GM19324 (cell line): ENCODE measurements around the gene TMEM63B.
"Not testable (repeated sequence)": the region's sequence is repeated elsewhere in the genome, so short reads cannot be mapped to it uniquely, and the experiment has no call there.

Experiments
- ATAC-seq: cut with Tn5 transposase; IDR thresholded peaks from one replicate; pipeline ENCODE4 v1.9.1; 2021; ENCODE audit warnings: mild to moderate bottlenecking, moderate library complexity; ENCODE audit not compliant: unreplicated experiment, low FRiP score

Gene TMEM63B

DNA sequence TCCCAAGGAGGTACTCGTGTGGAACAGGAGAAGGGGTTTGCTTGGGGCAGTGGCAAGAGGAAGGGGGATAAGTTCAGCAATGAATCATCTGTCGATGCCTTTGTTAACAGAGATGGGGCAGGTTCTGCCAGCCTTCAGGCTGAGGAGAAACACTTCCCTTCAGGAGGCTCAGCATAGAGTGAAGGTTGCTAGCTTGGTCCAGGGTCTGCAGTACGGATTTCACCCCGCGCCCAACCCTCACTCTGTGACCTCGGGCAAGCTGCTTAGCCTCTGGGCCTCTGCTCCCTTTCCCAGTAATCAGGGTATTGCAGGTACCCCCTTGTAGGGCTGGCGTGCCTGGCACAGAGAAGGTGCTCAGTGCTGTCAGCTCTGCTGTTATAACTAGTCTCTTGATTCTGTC, 38.8 kb downstream of the TMEM63B start:
- ATAC-seq: no peak

DNA sequence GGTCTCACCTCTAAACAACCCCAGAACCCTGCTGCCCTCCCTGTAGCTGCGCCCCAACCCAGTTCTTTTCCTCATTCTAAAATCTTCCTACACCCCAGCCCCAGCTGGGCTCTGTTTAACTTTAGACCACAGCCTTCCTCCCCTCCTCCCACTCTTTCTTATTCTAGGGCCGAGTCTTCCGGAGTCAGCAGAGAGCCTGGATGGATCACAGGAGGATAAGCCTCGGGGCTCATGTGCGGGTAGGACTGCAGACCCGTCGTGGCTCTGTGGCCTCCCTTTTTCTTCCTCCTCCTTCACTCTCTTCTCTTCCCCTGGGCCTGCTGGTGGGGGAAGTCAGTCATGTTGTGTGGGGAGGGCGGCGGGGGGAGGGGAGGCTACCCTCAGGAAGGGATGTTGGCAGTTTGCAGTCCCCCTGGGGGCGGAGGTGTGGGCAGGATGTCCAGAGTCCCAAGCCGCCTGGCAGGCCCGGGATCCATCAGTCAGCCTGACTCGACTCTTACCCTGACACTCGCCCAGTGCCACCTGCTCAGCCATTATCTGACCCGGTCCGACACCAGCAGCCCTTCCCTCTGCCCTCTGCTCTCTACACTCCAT, 39.3 kb downstream of the TMEM63B start:
- ATAC-seq: no peak

DNA sequence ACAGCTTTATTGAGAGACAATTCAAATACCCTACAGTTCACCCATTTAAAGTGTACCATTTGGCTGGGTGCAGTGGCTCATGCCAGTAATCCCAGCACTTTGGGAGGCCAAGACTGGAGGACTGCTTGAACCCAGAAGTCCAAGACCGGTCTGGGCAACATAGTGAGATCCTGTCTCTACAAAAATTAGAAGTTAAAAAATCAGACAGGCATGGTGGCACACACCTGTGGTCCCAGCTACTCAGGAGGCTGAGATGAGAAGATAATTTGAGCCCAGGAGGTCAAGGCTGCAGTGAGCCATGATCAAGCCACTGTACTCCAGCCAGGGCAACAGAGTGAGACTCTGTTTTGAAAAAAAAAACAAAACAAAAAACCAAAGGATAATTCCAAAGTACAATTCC, 40.2 kb downstream of the TMEM63B start:
- ATAC-seq: no peak

DNA sequence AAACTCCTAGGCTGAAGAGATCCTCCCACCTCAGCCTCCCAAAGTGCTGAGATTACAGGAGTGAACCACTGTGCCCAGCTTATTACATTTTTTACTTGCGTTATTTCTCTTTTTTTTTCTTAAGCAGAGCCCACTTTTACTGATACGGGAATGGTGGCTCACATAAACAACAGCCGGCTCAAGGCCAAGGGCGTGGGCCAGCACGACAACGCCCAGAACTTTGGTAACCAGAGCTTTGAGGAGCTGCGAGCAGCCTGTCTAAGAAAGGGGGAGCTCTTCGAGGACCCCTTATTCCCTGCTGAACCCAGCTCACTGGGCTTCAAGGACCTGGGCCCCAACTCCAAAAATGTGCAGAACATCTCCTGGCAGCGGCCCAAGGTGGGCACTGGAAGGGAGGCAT, 41.8 kb downstream of the TMEM63B start:
- no peak for ATAC-seq

DNA sequence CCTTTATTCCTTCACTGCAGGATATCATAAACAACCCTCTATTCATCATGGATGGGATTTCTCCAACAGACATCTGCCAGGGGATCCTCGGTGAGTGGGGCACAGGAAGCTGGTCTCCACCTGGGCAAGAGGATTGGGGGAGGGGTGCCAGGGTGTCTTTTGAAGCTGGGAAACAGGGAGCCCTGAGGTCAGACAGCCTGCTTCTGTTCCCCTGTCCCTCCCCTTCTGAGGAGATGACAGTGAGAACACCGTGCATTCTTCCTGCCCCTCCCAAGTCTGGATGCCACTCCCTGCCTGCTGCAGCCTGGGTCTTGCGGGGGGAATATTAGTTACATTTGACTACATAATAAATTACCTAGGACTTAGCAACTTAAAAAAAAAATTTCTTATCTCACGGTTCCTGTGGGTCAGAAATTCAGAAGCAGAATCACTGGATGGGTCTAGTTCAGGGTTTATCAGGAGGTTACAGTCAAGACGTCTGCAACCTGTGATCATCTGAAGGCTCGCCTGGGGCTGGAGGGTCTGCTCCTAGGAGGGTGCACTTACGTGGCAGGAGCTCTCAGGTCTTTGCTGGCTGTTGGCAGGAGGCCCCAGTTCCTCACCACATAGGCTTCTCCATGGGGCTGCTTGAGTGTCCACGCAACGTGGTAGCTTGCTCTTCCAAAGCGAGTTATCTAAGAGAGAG, 42.7 kb downstream of the TMEM63B start:
- no peak for ATAC-seq

DNA sequence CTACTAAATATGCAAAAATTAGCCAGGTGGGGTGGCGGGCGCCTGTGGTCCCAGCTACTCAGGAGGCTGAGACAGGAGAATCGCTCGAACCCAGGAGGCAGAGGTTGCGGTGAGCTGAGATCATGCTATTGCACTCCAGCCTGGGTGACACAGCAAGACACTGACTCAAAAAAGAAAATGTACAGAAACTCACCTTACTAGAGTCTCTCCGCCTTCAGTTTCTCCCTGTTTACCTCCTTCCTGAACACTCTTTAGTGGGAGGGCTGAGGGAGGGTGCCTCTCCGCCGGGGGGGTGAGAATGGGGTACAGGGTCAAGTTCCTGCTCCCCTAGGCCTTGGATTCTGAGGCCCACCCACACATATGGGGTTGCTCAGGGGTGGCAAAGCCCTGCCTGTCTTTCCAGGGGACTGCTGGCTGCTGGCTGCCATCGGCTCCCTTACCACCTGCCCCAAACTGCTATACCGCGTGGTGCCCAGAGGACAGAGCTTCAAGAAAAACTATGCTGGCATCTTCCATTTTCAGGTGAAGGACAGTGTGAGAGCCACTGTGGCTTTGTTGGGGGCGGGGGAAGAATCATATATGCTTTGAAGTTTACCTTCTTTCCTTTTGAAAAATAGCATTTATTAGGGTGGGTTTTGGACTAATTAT, 44.7 kb downstream of the TMEM63B start:
- no peak for ATAC-seq

DNA sequence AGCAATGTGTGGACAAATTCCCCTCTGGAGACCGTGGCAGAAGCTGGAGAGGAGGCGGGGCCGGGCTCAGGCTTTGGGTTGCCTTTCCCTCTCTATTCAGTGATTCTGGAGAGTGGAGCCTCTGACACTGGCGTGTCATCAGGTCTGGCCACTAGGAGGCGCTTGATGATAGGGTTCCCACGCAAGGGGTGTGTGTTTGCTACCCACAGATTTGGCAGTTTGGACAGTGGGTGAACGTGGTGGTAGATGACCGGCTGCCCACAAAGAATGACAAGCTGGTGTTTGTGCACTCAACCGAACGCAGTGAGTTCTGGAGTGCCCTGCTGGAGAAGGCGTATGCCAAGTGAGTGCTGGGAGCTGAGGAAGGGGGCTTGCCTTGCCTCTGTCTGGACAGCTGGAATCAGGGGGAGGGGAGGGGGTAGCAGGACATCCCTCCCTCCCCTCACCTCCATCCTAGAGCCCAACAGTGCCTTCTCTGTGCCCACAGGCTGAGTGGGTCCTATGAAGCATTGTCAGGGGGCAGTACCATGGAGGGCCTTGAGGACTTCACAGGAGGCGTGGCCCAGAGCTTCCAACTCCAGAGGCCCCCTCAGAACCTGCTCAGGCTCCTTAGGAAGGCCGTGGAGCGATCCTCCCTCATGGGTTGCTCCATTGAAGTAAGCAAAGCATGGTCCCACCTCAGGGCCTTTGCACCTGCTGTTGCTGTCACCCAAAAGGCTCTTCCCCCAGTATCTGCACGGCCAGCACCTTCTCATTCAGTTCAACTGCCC, 45.6 kb downstream of the TMEM63B start:
- ATAC-seq: no peak

DNA sequence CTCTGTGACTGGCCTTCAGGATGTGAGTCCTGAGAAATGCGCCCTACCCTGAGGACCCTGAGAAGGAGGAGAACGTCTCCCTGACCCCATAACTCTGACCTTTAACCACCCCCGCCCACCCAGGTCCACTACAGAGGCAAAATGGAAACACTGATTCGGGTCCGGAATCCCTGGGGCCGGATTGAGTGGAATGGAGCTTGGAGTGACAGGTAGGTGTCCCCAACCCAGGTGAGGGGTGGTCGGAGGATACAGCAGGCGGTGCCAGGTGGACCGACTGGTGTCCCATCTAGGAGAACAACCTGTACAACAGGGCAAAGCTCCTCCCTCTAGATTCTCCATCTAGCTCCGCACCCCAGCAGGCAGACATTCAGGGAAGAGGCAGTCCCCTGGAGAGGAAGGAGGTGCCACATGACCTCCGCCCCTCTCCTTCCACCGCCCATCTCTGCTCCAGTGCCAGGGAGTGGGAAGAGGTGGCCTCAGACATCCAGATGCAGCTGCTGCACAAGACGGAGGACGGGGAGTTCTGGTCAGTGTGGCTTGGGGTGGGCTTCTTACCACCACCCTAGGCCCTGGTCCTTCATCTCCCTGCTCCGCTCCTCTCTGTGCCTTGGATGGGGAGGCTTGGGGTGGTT, 48.9 kb downstream of the TMEM63B start:
- ATAC-seq: no peak

DNA sequence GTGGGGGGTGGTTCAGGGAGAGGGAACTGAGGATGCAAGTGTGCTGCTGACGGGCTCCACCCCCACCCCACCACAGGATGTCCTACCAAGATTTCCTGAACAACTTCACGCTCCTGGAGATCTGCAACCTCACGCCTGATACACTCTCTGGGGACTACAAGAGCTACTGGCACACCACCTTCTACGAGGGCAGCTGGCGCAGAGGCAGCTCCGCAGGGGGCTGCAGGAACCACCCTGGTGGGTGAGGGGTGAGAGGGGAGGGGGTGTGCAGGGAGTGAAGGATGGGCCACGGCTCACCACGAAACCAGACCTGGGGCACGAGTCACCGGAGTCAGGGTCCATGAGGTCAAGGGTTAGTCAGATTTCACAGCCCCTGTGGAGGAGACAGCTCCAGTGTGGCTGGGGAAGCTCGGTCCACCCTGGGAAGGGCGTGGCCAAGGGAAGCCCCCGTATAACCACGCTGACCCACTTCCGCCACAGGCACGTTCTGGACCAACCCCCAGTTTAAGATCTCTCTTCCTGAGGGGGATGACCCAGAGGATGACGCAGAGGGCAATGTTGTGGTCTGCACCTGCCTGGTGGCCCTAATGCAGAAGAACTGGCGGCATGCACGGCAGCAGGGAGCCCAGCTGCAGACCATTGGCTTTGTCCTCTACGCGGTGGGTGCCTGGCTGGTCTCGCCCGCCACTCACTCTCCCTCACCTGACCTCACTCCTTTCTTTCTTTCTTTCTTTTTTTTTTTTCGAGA, 49.6 kb downstream of the TMEM63B start:
- ATAC-seq: no peak

DNA sequence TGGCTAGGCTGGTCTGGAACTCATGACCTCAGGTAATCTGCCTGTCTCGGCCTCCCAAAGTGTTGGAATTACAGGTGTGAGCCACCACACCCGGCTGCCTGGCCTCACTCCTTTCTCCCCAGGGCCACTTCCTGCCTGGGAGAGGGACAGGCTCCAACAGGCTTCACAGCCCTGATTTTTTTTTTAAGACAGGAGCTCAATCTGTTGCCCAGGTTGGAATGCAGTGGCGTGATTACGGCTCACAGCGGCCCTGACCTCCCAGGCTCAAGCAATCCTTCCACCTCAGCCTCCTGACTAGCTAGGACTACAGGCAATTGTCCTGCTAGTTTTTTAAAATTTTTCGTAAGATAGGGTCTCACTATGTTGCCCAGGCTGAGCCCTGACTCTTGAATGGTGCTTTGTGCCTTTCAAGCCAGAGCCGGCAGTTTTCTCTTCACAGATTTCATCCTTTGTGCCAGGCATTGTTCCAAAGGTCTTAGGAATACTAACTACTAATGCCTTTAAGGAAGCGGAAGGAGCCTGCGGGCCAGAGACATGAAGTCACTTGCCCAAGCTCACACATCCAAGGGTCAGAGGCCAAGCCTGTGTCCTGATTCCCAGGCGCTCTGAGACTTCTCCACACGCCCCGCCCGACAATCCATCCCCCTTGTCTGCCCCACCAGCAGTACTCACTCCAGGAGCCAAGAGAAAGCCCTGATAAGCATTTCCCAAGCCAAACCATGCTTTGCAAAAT, 50.5 kb downstream of the TMEM63B start:
- ATAC-seq: no peak

DNA sequence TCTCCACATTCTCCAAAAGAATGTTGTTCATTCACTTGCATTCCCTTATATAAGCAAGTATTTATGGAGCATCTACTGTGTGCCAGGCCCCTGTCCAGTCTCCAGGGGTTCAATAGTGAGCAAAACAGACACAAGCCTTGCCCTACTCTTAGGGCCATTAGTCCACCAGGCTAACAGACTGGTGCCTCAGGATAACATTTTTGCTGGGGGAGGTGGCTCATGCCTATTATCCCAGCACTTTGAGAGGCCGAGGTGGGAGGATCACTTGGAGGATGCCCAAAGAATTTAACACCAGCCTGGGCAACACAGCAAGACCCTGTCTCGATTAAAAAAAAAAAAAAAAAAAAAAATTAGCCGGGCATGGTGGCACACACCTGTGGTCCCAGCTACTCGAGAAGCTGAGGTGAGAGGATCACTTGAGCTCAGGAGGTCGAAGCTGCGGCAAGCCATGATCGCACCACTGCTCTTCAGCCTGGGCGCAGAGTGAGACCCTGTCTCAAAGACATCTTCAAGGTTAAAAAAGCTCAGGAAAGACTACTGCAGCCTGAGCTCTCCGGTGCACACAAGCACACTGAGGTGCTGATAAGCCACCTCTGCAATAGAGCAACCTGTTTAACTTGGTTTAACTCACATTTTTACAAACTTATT, 51.2 kb downstream of the TMEM63B start:
- ATAC-seq: no peak

DNA sequence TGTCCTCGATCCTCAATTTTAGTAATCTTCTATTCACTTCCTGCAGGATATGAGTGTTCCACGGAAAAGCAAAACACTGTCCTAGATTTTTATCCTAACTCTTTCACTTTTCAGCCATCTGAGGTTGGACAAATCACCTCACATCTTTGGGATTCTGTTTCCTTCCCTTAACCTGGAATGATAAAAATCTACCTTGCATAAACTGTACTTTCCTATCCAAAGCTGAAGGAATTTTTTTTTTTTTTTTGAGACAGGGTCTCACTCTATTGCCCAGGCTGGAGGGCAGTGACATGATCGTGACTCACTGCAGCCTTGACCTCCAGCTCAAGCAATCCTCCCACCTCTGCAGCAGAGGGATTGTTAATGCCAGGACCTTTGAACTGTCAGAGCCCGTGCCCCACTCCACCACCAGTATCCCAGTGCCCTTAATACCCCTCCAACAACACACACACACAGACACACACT, 51.8 kb downstream of the TMEM63B start:
- no peak for ATAC-seq

DNA sequence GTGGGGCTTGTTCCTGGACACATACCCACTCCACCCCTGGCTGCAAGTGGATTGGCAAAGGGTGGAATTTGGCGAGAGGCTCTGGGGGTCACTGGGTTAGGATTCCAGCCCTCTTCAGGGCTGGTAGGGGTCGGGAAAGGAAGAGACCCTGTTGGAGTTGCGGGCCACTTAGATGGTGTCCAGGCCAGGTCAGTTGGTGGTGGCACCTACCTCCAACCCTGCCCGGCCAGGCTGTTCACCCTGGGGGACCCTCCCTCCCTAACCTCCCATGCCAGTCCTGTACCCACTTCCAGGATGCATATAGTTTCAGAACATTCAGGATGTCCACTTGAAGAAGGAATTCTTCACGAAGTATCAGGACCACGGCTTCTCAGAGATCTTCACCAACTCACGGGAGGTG, 52.3 kb downstream of the TMEM63B start:
- no peak for ATAC-seq

DNA sequence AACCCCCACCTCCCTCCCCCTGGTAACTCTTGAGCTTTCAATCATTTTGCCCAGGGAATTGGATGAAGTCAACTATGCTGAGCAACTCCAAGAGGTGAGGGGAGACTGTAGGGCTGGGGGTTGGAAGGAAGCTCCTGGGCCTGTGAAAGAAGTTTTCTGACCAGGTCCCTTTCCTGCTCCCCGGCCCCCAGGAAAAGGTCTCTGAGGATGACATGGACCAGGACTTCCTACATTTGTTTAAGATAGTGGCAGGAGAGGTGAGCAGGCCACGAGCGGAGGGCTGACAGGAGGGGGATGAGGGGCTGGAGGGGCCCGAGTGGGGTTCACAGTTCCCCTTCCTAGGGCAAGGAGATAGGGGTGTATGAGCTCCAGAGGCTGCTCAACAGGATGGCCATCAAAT, 53.1 kb downstream of the TMEM63B start:
- no peak for ATAC-seq

DNA sequence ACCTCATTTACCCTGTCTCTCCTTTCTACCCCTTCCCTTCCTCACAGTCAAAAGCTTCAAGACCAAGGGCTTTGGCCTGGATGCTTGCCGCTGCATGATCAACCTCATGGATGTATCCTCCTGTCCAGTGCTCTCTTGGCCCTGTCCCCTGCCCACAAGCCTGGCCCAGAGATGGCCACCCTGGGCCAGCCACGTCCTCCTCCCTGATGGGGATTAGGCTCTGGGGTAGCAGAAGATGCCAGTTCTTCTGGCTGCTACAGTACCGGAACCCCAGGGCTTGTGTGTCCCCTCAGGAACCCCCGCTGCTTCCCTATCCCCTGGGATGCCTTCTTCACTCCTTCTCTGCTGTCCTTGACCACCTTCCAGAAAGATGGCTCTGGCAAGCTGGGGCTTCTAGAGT, 53.5 kb downstream of the TMEM63B start:
- ATAC-seq: no peak

DNA sequence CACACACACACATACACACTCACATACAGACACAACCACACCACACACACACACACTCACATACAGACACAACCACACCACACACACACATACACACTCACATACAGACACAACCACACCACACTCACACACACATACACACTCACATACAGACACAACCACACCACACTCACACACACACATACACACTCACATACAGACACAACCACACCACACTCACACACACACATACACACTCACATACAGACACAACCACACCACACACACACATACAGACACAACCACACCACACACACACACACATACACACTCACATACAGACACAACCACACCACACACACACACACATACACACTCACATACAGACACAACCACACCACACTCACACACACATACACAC, 54.4 kb downstream of the TMEM63B start:
- ATAC-seq: not testable (repeated sequence)

DNA sequence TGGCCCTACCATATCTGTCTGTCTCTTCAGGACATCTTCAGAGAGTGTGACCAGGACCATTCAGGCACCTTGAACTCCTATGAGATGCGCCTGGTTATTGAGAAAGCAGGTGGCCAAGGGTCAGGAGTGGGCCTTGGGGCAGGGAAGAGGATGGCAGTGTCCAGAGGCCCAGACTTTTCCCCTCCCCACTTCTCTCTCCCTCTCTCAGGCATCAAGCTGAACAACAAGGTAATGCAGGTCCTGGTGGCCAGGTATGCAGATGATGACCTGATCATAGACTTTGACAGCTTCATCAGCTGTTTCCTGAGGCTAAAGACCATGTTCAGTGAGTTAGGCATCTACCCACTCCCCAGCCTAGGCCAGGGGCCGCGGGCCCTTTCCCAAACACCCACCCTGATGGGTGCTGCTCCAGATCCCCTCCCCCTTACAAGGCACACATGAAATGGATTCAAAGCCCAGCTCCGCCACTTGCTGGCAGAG, 55.6 kb downstream of the TMEM63B start:
- ATAC-seq: no peak

DNA sequence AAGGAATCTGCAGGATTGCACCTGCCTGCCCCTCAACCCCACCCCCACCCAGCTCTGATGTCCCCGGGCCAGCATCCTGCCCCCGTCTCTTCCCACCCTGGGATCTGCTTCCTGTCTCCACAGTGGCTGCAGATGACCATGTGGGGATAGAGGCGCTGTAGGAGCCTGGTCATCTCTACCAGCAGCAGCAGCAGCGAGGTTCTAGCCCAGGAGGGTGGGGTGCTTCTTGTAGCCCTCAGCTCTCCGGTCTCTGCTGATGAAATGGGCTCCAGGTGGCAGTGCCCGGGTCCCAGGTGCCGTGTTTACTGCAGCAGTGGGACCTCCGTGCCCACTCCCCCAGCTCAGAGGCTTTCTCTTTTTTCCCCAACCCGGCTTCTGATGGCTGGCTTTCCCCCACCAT, 56.4 kb downstream of the TMEM63B start:
- ATAC-seq: no peak

DNA sequence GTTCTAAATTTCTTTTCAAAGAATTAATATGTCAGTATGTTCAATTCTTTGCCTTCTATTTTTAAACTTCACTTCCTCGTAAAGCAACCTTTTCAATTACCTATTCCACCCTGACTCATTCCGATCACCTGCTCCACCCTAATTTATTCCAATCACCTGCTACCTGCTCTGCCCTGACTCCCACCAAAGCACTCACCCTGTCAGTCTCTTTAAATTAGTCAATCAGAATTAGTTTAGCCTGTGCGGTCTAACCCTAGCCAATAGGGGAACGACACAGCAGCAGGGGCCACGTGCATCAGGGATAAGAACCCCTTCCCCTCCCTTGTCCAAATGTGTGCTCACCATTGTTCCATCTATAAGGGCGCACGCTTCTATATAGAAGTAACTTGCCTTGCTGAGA, 58.0 kb downstream of the TMEM63B start:
- ATAC-seq: not testable (repeated sequence)
